Tibial nerve (tissue), 3 donors: Measurements from ENCODE around the gene CORO2B.

ENCODE experiments used
- CTCF ChIP-seq, 5 experiments: fragments of 200-600 bp in 3 of 5; fragments of 450-650 bp in 2 of 5; sonication (generic) in 3 of 5; IDR thresholded peaks; one replicate each; pipeline ENCODE4 v1.5.1; 2016 to 2019; ENCODE audit warnings: antibody characterized with exemption in 5 of 5, mild to moderate bottlenecking in 3 of 5, moderate library complexity in 2 of 5
- POLR2A ChIP-seq, 2 donors: fragments of 450-650 bp; IDR thresholded peaks; one replicate each; pipeline ENCODE4 v1.6.1; 2017; ENCODE audit warnings: antibody characterized with exemption in 2 of 2, mild to moderate bottlenecking in 2 of 2, moderate library complexity in 2 of 2

- TF ChIP-seq CTCF (IDR thresholded peaks at IDR 0.05) (no peak), POLR2A (IDR thresholded peaks at IDR 0.05) (no peak)
Measured at GRCh38 chr15:68538311-68538710, 40.5 kb upstream of the CORO2B start.
